Astrocyte of the spinal cord (primary cell): Measurements from ENCODE around the gene RNASE8.
"Not testable (repeated sequence)": the region's sequence is repeated elsewhere in the genome, so short reads cannot be mapped to it uniquely, and the experiment has no call there.

Experiments used
- DNase-seq: peaks from one replicate; pipeline ENCODE4 v3.0.0; 2011; ENCODE audit warnings: low read depth, low spot score
- H3K4me3 ChIP-seq: 2 replicates; pipeline ENCODE4 v1.5.1; 2011; ENCODE audit warnings: low read depth, mild to moderate bottlenecking, low read length, moderate library complexity
- CTCF ChIP-seq: IDR thresholded peaks from 2 replicates; pipeline ENCODE4 v1.5.1; 2012; ENCODE audit warnings: low read depth, mild to moderate bottlenecking, low read length, inconsistent platforms
- in situ Hi-C: cut with HindIII; loops from 2 replicates; pipeline ENCODE4 v1.10.0; 2017; ENCODE audit warnings: low sequenced_read_pairs

RNASE8 gene, protein sequence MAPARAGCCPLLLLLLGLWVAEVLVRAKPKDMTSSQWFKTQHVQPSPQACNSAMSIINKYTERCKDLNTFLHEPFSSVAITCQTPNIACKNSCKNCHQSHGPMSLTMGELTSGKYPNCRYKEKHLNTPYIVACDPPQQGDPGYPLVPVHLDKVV

DNA sequence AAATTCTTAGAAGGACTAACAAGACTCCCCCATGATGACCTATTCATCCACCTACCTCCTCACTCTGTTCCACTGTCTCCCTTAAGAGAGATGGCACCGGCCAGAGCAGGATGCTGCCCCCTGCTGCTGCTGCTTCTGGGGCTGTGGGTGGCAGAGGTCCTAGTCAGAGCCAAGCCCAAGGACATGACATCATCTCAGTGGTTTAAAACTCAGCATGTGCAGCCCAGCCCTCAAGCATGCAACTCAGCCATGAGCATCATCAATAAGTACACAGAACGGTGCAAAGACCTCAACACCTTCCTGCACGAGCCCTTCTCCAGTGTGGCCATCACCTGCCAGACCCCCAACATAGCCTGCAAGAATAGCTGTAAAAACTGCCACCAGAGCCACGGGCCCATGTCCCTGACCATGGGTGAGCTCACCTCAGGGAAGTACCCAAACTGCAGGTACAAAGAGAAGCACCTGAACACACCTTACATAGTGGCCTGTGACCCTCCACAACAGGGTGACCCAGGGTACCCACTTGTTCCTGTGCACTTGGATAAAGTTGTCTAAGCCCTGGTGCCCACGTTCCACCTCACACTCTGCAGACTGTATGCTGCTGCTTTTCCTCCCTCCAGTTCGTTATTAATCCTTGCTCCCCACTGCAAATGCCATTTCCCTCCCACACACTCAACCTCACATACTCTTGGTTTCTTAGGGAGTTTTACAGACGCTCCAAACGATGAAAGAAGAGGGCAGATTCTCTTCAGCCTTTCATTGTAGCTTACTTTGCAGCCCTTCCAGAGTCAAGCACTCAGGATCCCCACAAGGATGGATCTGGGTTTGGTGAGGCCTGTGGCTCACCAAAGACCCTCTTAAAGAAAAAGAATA is at the start of gene RNASE8:
Gene RNASE8, plus strand, starts transcription at position 20 of the 873 bp plus-strand sequence. Its CDS starts 71 bp downstream, at position 91.
- TF ChIP-seq CTCF: no peak
- H3K4me3 ChIP-seq: no peak within 1 kb of the TSS
- in situ Hi-C loops: no loop called here
- DNase-seq: no peak

GRCh38 chr14:21009721-21010120 is 47.9 kb upstream of the RNASE8 start:
- DNase-seq, in situ Hi-C loops, H3K4me3 ChIP-seq: not testable (repeated sequence)

- in situ Hi-C loops: no loop called here
- no peak for DNase-seq
- no peak overlapping the region for H3K4me3 ChIP-seq
- no peak for TF ChIP-seq CTCF
These were observed 46.5 kb upstream of the RNASE8 start for GRCh38 chr14:21011136-21011535.

DNA sequence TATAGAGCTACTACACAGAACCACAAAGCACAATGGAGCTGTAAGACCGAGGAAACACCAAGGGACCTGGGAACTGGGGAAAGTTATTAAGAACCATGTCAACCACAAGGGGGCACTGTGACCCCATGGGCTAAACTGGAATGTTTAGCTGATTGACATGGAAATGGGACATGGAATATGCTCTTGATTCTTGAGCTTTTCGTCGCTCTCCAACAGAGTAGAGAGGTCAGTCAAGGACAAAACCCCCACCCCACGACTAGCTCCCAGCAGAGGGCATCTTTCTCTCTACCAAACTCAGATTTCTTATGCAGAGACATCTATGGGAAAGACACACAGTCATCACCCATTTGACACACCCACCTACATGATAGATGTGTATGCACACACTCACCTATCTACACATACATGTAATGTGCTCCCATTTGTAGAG is 42.8 kb upstream of the RNASE8 start:
- TF ChIP-seq CTCF: peak; percentile 84
- DNase-seq: peak; percentile 82
- H3K4me3 ChIP-seq: no peak overlapping the region
- in situ Hi-C loops: no loop called here

DNA sequence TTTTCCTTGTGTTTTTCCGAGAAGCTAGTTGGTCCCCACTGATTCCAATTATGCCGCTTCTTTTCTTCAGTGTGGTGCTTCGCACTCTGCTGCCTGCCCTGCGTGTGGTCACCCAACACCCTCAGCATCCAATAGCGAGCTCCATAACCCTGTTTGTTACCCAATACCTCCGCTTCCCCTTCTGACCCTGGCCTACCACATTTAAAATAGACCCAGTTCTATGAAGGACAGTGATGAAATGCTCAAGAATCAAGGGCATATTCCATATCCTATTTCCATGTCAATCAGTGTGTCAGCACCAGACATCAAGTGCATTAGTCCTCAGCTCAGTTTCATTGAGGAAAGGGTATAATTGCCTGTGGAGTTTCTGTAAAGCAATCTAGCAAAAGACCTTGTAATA is 42.3 kb upstream of the RNASE8 start:
- no peak for DNase-seq
- in situ Hi-C loops: no loop called here

GRCh38 chr14:21016413-21017190 is 41.0 kb upstream of the RNASE8 start:
- in situ Hi-C loops: no loop called here
- DNase-seq: no peak
- no peak for TF ChIP-seq CTCF
- no peak overlapping the region for H3K4me3 ChIP-seq

More for the DNA sequence above, 42.3 kb upstream of the RNASE8 start:
- no peak for TF ChIP-seq CTCF
- no peak overlapping the region for H3K4me3 ChIP-seq
